ENCODE data around the gene TSKS. TPM values are rescaled to one million over a fixed set of nuclear protein-coding genes. Genes with fewer than 3 reads are reported as not detected.

The TSKS gene
- total RNA-seq, 1 experiment from 2014 or later: 0.76 TPM

DNA sequence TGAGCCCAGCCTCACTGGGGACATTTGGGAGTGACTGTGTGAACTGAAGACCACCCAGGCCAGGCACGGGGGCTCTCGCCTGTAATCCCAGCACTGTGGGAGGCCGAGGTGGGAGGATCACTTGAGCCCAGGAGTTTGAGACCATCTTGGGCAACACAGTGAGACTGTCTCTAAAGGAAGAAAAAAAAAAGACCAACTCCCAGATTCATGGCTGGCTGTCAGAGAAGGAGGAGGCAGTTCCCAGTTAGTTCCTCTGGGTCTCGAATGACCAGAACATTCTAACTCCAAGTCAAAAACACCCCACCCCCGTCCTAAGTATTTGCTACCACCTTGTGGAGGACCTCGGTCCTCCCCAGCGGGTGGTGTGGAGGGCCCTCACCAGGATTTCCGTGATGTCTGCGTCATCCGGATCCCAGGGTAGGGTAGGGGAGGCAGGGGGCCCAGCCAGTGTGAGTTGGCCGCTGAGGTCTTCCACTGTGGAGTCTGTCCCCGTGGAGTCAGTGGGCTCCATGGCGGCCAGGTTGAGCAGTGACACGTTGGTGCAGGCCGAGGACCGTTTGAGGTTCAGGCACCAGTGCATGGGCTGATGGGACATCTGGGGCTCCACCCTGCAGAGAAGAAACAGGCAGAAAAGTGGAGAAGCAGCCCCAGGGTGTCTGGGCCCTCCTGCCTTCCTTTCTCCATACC is 1.3 kb downstream of the TSKS start:
- DNase-seq (ENCODE audit: low read depth, low spot score): no peak
- H3K9me2 ChIP-seq (ENCODE audit: insufficient read depth): no peaks in the 10 kb centered on the region
- no peaks in the 10 kb centered on the region for H3K79me2 ChIP-seq (ENCODE audit: insufficient read depth, low read length)
- no peaks in the 10 kb centered on the region for H3K27me3 ChIP-seq (ENCODE audit: insufficient read depth, low read length)
- no peak overlapping the region for H3K27ac ChIP-seq (ENCODE audit: low read depth, low read length)
- intact Hi-C loops (cut with micrococcal nuclease): no loop called here
- H3K4me1 ChIP-seq (ENCODE audit: control insufficient read depth in 1 of 2, insufficient read depth in 2 of 2, low read length in 2 of 2): peaks cover 12 to 29% of the 10 kb centered on the region in 2 experiments; a peak in 3 of 4 replicates
- no peak overlapping the region for H3K4me3 ChIP-seq (replicated peaks in 1 of 2; ENCODE audit: low read depth in 1 of 2, low read length in 2 of 2)
- no peak overlapping the region for H3K4me2 ChIP-seq (ENCODE audit: low read length)
- TF ChIP-seq ZNF274 (IDR thresholded peaks at IDR 0.05; ENCODE audit: low read depth, low read length): no peak
- TF ChIP-seq EGR1 (IDR thresholded peaks at IDR 0.05; ENCODE audit: low read depth): no peak
- no peak for TF ChIP-seq POLR2AphosphoS5 (IDR thresholded peaks at IDR 0.05; ENCODE audit: low read depth, low read length)
- no peak for TF ChIP-seq EZH2 (IDR thresholded peaks at IDR 0.05)
- TF ChIP-seq CTCF (IDR thresholded peaks at IDR 0.05 in 2 of 3, conservative IDR thresholded peaks at IDR 0.05 in 1 of 3; ENCODE audit: borderline replicate concordance in 1 of 3, insufficient read depth in 1 of 3, low read depth in 2 of 3, low read length in 2 of 3): peak in 1 of 3 experiments; percentile 36; a peak in 2 of 6 replicates
- no peak for TF ChIP-seq YY1 (IDR thresholded peaks at IDR 0.05; ENCODE audit: extremely low read depth, insufficient replicate concordance, low read depth, low read length)
- no peak for TF ChIP-seq POLR2A (IDR thresholded peaks at IDR 0.05; ENCODE audit: borderline replicate concordance, extremely low read depth, insufficient read depth, insufficient read length)
- H3K9me3 ChIP-seq (ENCODE audit: control insufficient read depth in 1 of 2, insufficient read depth in 1 of 2, low read depth in 1 of 2, low read length in 2 of 2): no peaks in the 10 kb centered on the region
- no peaks in the 10 kb centered on the region for H4K20me1 ChIP-seq (ENCODE audit: insufficient read depth)
- ATAC-seq: no peak
- ChIA-PET CTCF (no interaction called here), POLR2A (no interaction called here), RAD21 (ENCODE audit: low non-redundant PET in 1 of 2, low total read pairs in 2 of 2, uncharacterized antibody in 2 of 2, unreplicated experiment in 2 of 2) (no interaction called here)
- H3K36me3 ChIP-seq (ENCODE audit: control insufficient read depth in 1 of 2, insufficient read depth in 2 of 2, low read length in 2 of 2): no peaks in the 10 kb centered on the region
- no peak overlapping the region for H3K9ac ChIP-seq (ENCODE audit: low read length)
- no peak overlapping the region for H2AFZ ChIP-seq (ENCODE audit: low read depth, low read length, poor library complexity, severe bottlenecking)
- no TSS peak for BruUV-seq (replicated peaks)
